ENCODE results near the gene SPI1.

Gene SPI1

DNA sequence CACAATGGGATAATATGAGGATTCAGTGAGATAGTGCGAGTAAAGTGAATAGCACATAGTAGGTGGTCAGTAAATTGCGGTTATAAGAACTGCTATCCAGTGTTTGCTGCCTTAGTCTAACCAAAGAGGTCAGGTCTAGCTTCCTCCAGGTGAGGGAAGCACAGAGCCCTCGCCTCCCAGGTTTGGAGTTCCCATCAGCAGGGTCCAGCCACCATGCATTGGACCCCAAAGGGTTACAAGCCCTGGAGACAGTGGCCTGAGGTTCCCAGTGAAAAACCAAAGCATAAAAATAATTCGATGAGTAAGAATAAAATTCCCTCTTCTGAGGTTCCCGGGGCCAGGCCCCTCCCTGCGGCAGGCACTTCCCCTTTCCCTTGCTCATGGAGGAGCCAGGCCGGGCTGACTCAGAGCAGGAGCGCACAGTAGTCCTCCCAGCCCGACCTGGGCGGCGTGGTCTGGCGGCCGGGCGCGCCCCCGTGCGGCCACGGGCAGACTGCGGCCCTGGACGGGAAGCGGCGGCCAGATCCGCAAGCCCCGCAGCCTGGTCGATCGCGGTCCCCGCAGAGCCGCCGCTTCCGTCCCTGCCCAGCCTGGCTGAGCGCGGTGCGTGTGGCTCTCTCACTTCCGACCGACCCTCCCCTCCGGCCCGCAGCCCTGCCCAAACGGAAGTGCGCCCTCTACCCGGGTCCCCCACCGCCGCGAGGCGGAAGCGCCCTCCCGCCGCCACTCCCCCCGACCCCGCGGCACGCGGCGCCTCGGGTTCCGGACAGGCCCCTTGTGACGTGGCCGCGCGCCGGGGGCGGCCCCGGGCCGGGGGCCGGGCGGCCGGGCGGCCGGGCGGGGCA lies 29.6 kb upstream of the SPI1 start, which contains the start of gene SLC39A13 (continued):
- TF ChIP-seq, protein P1, sequence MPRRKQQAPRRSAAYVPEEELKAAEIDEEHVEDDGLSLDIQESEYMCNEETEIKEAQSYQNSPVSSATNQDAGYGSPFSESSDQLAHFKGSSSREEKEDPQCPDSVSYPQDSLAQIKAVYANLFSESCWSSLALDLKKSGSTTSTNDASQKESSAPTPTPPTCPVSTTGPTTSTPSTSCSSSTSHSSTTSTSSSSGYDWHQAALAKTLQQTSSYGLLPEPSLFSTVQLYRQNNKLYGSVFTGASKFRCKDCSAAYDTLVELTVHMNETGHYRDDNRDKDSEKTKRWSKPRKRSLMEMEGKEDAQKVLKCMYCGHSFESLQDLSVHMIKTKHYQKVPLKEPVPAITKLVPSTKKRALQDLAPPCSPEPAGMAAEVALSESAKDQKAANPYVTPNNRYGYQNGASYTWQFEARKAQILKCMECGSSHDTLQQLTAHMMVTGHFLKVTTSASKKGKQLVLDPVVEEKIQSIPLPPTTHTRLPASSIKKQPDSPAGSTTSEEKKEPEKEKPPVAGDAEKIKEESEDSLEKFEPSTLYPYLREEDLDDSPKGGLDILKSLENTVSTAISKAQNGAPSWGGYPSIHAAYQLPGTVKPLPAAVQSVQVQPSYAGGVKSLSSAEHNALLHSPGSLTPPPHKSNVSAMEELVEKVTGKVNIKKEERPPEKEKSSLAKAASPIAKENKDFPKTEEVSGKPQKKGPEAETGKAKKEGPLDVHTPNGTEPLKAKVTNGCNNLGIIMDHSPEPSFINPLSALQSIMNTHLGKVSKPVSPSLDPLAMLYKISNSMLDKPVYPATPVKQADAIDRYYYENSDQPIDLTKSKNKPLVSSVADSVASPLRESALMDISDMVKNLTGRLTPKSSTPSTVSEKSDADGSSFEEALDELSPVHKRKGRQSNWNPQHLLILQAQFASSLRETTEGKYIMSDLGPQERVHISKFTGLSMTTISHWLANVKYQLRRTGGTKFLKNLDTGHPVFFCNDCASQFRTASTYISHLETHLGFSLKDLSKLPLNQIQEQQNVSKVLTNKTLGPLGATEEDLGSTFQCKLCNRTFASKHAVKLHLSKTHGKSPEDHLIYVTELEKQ (tag by site-specific recombination; IDR thresholded peaks at IDR 0.05; ENCODE audit: borderline replicate concordance), result no peak
- TF ChIP-seq ZNF621 (tag by site-specific recombination; IDR thresholded peaks at IDR 0.05) (no peak), ZNF626 (tag by site-specific recombination; IDR thresholded peaks at IDR 0.05) (no peak), ZNF501 (tag by site-specific recombination; IDR thresholded peaks at IDR 0.05) (no peak), SALL2 (tag by site-specific recombination; IDR thresholded peaks at IDR 0.05; ENCODE audit: borderline replicate concordance) (no peak), ZNF391 (tag by site-specific recombination; IDR thresholded peaks at IDR 0.05; ENCODE audit: borderline replicate concordance, low read depth) (no peak; the same call in 1 of the 2 replicates), ZNF354C (tag by site-specific recombination; IDR thresholded peaks at IDR 0.05; ENCODE audit: borderline replicate concordance, low read depth) (no peak), ZNF155 (tag by site-specific recombination; IDR thresholded peaks at IDR 0.05) (no peak), ZXDB (tag by site-specific recombination; IDR thresholded peaks at IDR 0.05) (peak; percentile 81), ZFP69B (tag by site-specific recombination; IDR thresholded peaks at IDR 0.05) (0 out of 2 replicates have a peak, but pooled peaks have one; percentile 16), ZNF677 (tag by site-specific recombination; IDR thresholded peaks at IDR 0.05) (peak; percentile 30; the same call in 1 of the 2 replicates), ZNF335 (tag by site-specific recombination; conservative IDR thresholded peaks at IDR 0.05) (no peak; the same call in 1 of the 2 replicates), ZNF624 (tag by site-specific recombination; IDR thresholded peaks at IDR 0.05) (no peak), HOXD13 (CRISPR knock-in tag; IDR thresholded peaks at IDR 0.05; ENCODE audit: borderline replicate concordance) (no peak), ZNF239 (tag by site-specific recombination; IDR thresholded peaks at IDR 0.05) (no peak), ZBTB17 (tag by site-specific recombination; IDR thresholded peaks at IDR 0.05) (peak; percentile 67), ZFP41 (tag by site-specific recombination; IDR thresholded peaks at IDR 0.05; ENCODE audit: borderline replicate concordance) (no peak), ZNF660 (tag by site-specific recombination; IDR thresholded peaks at IDR 0.05) (peak; percentile 97), ZNF169 (tag by site-specific recombination; IDR thresholded peaks at IDR 0.05) (no peak), YY2 (tag by site-specific recombination; IDR thresholded peaks at IDR 0.05) (0 out of 2 replicates have a peak, but pooled peaks have one; percentile 20), ZNF146 (tag by site-specific recombination; IDR thresholded peaks at IDR 0.05) (no peak)
- TF ChIP-seq, protein P2, sequence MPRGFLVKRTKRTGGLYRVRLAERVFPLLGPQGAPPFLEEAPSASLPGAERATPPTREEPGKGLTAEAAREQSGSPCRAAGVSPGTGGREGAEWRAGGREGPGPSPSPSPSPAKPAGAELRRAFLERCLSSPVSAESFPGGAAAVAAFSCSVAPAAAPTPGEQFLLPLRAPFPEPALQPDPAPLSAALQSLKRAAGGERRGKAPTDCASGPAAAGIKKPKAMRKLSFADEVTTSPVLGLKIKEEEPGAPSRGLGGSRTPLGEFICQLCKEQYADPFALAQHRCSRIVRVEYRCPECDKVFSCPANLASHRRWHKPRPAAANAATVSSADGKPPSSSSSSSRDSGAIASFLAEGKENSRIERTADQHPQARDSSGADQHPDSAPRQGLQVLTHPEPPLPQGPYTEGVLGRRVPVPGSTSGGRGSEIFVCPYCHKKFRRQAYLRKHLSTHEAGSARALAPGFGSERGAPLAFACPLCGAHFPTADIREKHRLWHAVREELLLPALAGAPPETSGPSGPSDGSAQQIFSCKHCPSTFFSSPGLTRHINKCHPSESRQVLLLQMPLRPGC (tag by site-specific recombination; IDR thresholded peaks at IDR 0.05), result 0 out of 2 replicates have a peak, but pooled peaks have one; percentile 33
- TF ChIP-seq, protein P3, sequence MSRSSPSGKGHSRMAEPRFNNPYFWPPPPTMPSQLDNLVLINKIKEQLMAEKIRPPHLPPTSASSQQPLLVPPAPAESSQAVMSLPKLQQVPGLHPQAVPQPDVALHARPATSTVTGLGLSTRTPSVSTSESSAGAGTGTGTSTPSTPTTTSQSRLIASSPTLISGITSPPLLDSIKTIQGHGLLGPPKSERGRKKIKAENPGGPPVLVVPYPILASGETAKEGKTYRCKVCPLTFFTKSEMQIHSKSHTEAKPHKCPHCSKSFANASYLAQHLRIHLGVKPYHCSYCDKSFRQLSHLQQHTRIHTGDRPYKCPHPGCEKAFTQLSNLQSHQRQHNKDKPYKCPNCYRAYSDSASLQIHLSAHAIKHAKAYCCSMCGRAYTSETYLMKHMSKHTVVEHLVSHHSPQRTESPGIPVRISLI (tag by site-specific recombination; IDR thresholded peaks at IDR 0.05), result no peak
- TF ChIP-seq, protein P4, sequence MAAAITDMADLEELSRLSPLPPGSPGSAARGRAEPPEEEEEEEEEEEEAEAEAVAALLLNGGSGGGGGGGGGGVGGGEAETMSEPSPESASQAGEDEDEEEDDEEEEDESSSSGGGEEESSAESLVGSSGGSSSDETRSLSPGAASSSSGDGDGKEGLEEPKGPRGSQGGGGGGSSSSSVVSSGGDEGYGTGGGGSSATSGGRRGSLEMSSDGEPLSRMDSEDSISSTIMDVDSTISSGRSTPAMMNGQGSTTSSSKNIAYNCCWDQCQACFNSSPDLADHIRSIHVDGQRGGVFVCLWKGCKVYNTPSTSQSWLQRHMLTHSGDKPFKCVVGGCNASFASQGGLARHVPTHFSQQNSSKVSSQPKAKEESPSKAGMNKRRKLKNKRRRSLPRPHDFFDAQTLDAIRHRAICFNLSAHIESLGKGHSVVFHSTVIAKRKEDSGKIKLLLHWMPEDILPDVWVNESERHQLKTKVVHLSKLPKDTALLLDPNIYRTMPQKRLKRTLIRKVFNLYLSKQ (tag by site-specific recombination; IDR thresholded peaks at IDR 0.05; ENCODE audit: borderline replicate concordance), result no peak
- TF ChIP-seq, protein P5, sequence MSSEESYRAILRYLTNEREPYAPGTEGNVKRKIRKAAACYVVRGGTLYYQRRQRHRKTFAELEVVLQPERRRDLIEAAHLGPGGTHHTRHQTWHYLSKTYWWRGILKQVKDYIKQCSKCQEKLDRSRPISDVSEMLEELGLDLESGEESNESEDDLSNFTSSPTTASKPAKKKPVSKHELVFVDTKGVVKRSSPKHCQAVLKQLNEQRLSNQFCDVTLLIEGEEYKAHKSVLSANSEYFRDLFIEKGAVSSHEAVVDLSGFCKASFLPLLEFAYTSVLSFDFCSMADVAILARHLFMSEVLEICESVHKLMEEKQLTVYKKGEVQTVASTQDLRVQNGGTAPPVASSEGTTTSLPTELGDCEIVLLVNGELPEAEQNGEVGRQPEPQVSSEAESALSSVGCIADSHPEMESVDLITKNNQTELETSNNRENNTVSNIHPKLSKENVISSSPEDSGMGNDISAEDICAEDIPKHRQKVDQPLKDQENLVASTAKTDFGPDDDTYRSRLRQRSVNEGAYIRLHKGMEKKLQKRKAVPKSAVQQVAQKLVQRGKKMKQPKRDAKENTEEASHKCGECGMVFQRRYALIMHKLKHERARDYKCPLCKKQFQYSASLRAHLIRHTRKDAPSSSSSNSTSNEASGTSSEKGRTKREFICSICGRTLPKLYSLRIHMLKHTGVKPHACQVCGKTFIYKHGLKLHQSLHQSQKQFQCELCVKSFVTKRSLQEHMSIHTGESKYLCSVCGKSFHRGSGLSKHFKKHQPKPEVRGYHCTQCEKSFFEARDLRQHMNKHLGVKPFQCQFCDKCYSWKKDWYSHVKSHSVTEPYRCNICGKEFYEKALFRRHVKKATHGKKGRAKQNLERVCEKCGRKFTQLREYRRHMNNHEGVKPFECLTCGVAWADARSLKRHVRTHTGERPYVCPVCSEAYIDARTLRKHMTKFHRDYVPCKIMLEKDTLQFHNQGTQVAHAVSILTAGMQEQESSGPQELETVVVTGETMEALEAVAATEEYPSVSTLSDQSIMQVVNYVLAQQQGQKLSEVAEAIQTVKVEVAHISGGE (tag by site-specific recombination; conservative IDR thresholded peaks at IDR 0.05; ENCODE audit: low read depth), result peak; percentile 98
- TF ChIP-seq, protein P6, sequence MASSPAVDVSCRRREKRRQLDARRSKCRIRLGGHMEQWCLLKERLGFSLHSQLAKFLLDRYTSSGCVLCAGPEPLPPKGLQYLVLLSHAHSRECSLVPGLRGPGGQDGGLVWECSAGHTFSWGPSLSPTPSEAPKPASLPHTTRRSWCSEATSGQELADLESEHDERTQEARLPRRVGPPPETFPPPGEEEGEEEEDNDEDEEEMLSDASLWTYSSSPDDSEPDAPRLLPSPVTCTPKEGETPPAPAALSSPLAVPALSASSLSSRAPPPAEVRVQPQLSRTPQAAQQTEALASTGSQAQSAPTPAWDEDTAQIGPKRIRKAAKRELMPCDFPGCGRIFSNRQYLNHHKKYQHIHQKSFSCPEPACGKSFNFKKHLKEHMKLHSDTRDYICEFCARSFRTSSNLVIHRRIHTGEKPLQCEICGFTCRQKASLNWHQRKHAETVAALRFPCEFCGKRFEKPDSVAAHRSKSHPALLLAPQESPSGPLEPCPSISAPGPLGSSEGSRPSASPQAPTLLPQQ (tag by site-specific recombination; IDR thresholded peaks at IDR 0.05), result peak; percentile 61

Data from HEK293 (cell line).